Fibroblast of lung (primary cell): ENCODE measurements around the gene CROCC. TPM values are rescaled to one million over a fixed set of nuclear protein-coding genes. Genes with fewer than 3 reads are reported as not detected.

Experiments
- DNase-seq, 2 donors: peaks; one replicate each; pipeline versions ENCODE4 v3.0.0 to v3.0.0-alpha.2; 2010; ENCODE audit warnings: low read depth in 2 of 2
- H2AFZ ChIP-seq: 2 replicates; pipeline ENCODE4 v1.5.1; 2012; ENCODE audit warnings: low read length, control low read depth, inconsistent platforms
- H3K27ac ChIP-seq: 2 replicates; pipeline ENCODE4 v1.5.1; 2011; ENCODE audit warnings: low read length, control low read depth; ENCODE audit not compliant: insufficient read depth
- H3K27me3 ChIP-seq: 2 replicates; pipeline ENCODE4 v1.5.1; 2011; ENCODE audit warnings: mild to moderate bottlenecking, low read length; ENCODE audit not compliant: control insufficient read depth, insufficient read depth
- H3K36me3 ChIP-seq: 2 replicates; pipeline ENCODE4 v1.5.1; 2011; ENCODE audit warnings: low read length; ENCODE audit not compliant: control insufficient read depth, insufficient read depth
- H3K4me1 ChIP-seq: 2 replicates; pipeline ENCODE4 v1.5.1; 2011; ENCODE audit warnings: low read length; ENCODE audit not compliant: control insufficient read depth, insufficient read depth; ENCODE audit errors: extremely low read depth
- H3K4me2 ChIP-seq: 2 replicates; pipeline ENCODE4 v1.5.1; 2011; ENCODE audit warnings: low read length, control low read depth; ENCODE audit not compliant: insufficient read depth; ENCODE audit errors: extremely low read depth
- H3K4me3 ChIP-seq, 4 experiments: fragments of 200-600 bp in 1 of 4; sonication (generic) in 1 of 4; replicated peaks in 1 of 4; 2 replicates each; pipeline ENCODE4 v1.5.1; 2011 to 2016; ENCODE audit warnings: low read length in 4 of 4, low read depth in 3 of 4, mild to moderate bottlenecking in 3 of 4, control low read depth in 2 of 4, inconsistent platforms in 1 of 4, mixed read lengths in 1 of 4; ENCODE audit not compliant: insufficient read depth in 1 of 4; ENCODE audit errors: control extremely low read depth in 1 of 4
- H3K79me2 ChIP-seq: 2 replicates; pipeline ENCODE4 v1.5.1; 2012; ENCODE audit warnings: mild to moderate bottlenecking, low read length, inconsistent platforms; ENCODE audit not compliant: control insufficient read depth, insufficient read depth
- H3K9ac ChIP-seq: 2 replicates; pipeline ENCODE4 v1.5.1; 2011; ENCODE audit warnings: mild to moderate bottlenecking, low read length, control low read depth; ENCODE audit not compliant: insufficient read depth
- H3K9me3 ChIP-seq: 2 replicates; pipeline ENCODE4 v1.5.1; 2012; ENCODE audit warnings: low read depth, low read length; ENCODE audit not compliant: control insufficient read depth, insufficient read depth
- H4K20me1 ChIP-seq: 2 replicates; pipeline ENCODE4 v1.5.1; 2011; ENCODE audit warnings: low read length; ENCODE audit not compliant: control insufficient read depth, insufficient read depth; ENCODE audit errors: extremely low read depth
- EZH2 ChIP-seq: IDR thresholded peaks from 2 replicates; pipeline ENCODE4 v1.5.1; 2012; ENCODE audit warnings: low read length, control low read depth, mild to moderate bottlenecking; ENCODE audit errors: missing control alignments
- polyA plus RNA-seq, 2 donors: library from polyadenylated mRNA; depleted of rRNA in 1 of 2; stranded (reverse) in 1 of 2; unstranded in 1 of 2; fragments of >200 nt; gene quantifications; 2 replicates each; pipeline ENCODE4 v1.2.1, GENCODE V29; 2011 to 2012; ENCODE audit warnings: missing spikeins in 1 of 2
- total RNA-seq: library from RNA; depleted of rRNA; stranded (reverse); fragments of >200 nt; gene quantifications from 2 replicates; pipeline ENCODE4 v1.2.1, GENCODE V29; 2014
- TF ChIP-seq, protein P1 (sequence below), 2 donors: IDR thresholded peaks in 1 of 2; conservative IDR thresholded peaks in 1 of 2; 1 replicate in 1 of 2; 2 replicates in 1 of 2; pipeline ENCODE4 v1.5.1; 2011 to 2012; ENCODE audit warnings: low read length in 2 of 2, control low read depth in 1 of 2, inconsistent platforms in 1 of 2, low read depth in 1 of 2, mild to moderate bottlenecking in 1 of 2

Gene CROCC
- total and polyA plus RNA-seq, 2 donors (not counting 1 experiment from before 2014, with no cell fraction given): 3.8 to 20.3 TPM

DNA sequence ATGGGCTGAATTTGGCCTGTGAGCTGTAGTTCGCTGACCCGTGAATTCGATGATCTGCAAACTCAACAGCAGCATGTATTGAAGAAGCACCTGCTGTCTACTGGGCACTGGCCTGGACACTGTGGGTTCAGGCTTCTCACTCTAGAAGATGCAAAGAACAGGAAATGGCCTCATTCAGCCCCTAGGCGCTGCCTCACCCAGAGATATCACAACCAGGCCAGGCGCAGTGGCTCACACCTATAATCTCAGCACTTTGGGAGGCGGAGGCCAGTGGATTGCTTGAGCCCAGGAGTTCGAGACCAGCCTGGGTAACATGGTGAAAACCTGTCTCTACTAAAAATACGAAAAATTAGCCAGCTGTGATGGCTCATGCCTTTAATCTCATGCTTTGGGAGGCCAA lies 35.0 kb downstream of the CROCC start:
- H3K9me3 ChIP-seq: no peaks in the 10 kb centered on the region
- H3K4me2 ChIP-seq: no peak overlapping the region
- no peak for TF ChIP-seq EZH2
- TF ChIP-seq, protein P1, sequence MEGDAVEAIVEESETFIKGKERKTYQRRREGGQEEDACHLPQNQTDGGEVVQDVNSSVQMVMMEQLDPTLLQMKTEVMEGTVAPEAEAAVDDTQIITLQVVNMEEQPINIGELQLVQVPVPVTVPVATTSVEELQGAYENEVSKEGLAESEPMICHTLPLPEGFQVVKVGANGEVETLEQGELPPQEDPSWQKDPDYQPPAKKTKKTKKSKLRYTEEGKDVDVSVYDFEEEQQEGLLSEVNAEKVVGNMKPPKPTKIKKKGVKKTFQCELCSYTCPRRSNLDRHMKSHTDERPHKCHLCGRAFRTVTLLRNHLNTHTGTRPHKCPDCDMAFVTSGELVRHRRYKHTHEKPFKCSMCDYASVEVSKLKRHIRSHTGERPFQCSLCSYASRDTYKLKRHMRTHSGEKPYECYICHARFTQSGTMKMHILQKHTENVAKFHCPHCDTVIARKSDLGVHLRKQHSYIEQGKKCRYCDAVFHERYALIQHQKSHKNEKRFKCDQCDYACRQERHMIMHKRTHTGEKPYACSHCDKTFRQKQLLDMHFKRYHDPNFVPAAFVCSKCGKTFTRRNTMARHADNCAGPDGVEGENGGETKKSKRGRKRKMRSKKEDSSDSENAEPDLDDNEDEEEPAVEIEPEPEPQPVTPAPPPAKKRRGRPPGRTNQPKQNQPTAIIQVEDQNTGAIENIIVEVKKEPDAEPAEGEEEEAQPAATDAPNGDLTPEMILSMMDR (conservative IDR thresholded peaks at IDR 0.05 in 1 of 2, IDR thresholded peaks at IDR 0.05 in 1 of 2; ENCODE audit: low read depth in 1 of 2, low read length in 2 of 2): no peak
- H2AFZ ChIP-seq: no peak overlapping the region
- no peaks in the 10 kb centered on the region for H3K27me3 ChIP-seq
- H3K4me1 ChIP-seq: peaks cover 3% of the 10 kb centered on the region
- H3K27ac ChIP-seq: no peak overlapping the region
- H3K4me3 ChIP-seq: no peak overlapping the region
- H3K79me2 ChIP-seq: no peaks in the 10 kb centered on the region
- no peaks in the 10 kb centered on the region for H4K20me1 ChIP-seq
- no peak overlapping the region for H3K9ac ChIP-seq
- no peaks in the 10 kb centered on the region for H3K36me3 ChIP-seq
- no peak for DNase-seq

DNA sequence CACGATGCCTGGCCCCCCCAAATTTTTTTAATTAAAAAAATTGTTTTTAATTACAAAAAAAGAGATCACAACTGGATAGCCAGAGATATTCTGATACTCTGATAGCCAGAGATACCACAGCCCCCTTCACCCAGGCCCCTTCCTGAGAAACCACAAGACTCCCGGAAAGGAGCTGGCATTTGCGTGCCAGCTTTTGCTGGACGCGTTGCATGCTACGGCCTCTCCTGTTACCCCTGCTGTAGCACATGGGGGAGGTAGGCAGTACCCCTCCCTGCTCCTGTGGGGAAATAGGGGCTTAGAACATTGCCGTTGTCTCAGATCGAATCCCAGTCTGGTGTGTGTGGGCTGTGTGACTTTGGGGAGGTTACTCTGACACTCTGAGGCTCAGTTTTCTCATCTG lies 36.0 kb downstream of the CROCC start:
- Histone ChIP-seq H3K27me3 (no peaks in the 10 kb centered on the region), H3K79me2 (no peaks in the 10 kb centered on the region), H3K9me3 (no peaks in the 10 kb centered on the region), H3K4me1 (peaks cover 3% of the 10 kb centered on the region), H3K4me3 (no peak overlapping the region), H3K4me2 (no peak overlapping the region), H3K27ac (no peak overlapping the region), H2AFZ (no peak overlapping the region), H3K36me3 (no peaks in the 10 kb centered on the region), H4K20me1 (no peaks in the 10 kb centered on the region), H3K9ac (no peak overlapping the region)
- DNase-seq: no peak
- TF ChIP-seq, protein P1 (conservative IDR thresholded peaks at IDR 0.05 in 1 of 2, IDR thresholded peaks at IDR 0.05 in 1 of 2; ENCODE audit: low read depth in 1 of 2, low read length in 2 of 2): no peak
- no peak for TF ChIP-seq EZH2

DNA sequence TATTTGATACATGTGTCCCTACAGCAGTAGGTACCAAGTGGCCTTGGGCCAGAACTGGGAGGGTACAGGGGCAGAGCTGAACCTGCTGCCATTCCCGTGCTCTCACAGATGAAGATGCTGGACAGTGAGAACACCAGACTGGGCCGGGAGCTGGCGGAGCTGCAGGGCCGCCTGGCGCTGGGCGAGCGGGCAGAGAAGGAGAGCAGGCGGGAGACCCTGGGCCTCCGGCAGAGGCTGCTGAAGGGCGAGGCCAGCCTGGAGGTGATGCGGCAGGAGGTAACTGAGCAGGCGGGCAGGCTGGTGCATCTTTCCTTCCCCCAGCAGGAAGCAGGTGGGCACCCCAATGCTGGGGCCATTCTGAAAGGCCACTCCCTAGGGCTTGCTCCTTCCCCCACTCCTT lies 36.7 kb downstream of the CROCC start:
- H3K79me2 ChIP-seq: no peaks in the 10 kb centered on the region
- H3K27ac ChIP-seq: no peak overlapping the region
- no peak overlapping the region for H2AFZ ChIP-seq
- no peaks in the 10 kb centered on the region for H3K27me3 ChIP-seq
- no peaks in the 10 kb centered on the region for H3K36me3 ChIP-seq
- no peak for DNase-seq
- TF ChIP-seq, protein P1 (conservative IDR thresholded peaks at IDR 0.05 in 1 of 2, IDR thresholded peaks at IDR 0.05 in 1 of 2; ENCODE audit: low read depth in 1 of 2, low read length in 2 of 2): no peak
- no peaks in the 10 kb centered on the region for H3K9me3 ChIP-seq
- H4K20me1 ChIP-seq: no peaks in the 10 kb centered on the region
- peaks cover 3% of the 10 kb centered on the region for H3K4me1 ChIP-seq
- no peak overlapping the region for H3K4me3 ChIP-seq
- no peak overlapping the region for H3K9ac ChIP-seq
- no peak overlapping the region for H3K4me2 ChIP-seq
